Tibial artery (tissue), 4 donors: ENCODE measurements around the gene RET.
A peak's percentile ranks its signal among the peaks of the same experiment; 100 is the strongest.

ENCODE experiments used
- DNase-seq, 2 donors: peaks; one replicate each; pipeline ENCODE4 v3.0.0-alpha.2; 2019
- H3K27ac ChIP-seq, 2 donors: fragments of 200-600 bp; sonication (generic) in 1 of 2; 1 replicate in 1 of 2; 2 replicates in 1 of 2; pipeline ENCODE4 v1.5.1; 2018 to 2019; ENCODE audit warnings: mild to moderate bottlenecking in 1 of 2
- H3K27me3 ChIP-seq, 2 donors: fragments of 200-600 bp; sonication (generic) in 1 of 2; one replicate each; pipeline versions ENCODE4 v1.5.1 to v1.6.0; 2016 to 2019
- H3K36me3 ChIP-seq, 3 donors: fragments of 200-600 bp; sonication (generic) in 2 of 3; one replicate each; pipeline ENCODE4 v1.5.1; 2016 to 2019; ENCODE audit warnings: mild to moderate bottlenecking in 2 of 3
- H3K4me1 ChIP-seq, 4 donors: fragments of 200-600 bp; sonication (generic) in 2 of 4; 1 replicate in 3 of 4; 2 replicates in 1 of 4; pipeline ENCODE4 v1.5.1; 2016 to 2019
- H3K4me3 ChIP-seq, 2 donors: fragments of 200-600 bp; sonication (generic) in 1 of 2; 1 replicate in 1 of 2; 2 replicates in 1 of 2; pipeline ENCODE4 v1.5.1; 2018 to 2019; ENCODE audit warnings: mild to moderate bottlenecking in 2 of 2
- H3K9me3 ChIP-seq, 3 donors: fragments of 200-600 bp; sonication (generic) in 1 of 3; one replicate each; pipeline ENCODE4 v1.5.1; 2016 to 2019
- intact Hi-C: fragments of 100-400 bp; cut with DNase I; formaldehyde crosslinking; loops from one replicate; pipeline ENCODE4 v1.15.0; 2023; ENCODE audit warnings: low total_unique reads
- TF ChIP-seq, protein P1 (sequence below), 2 experiments: fragments of 200-600 bp in 1 of 2; fragments of 450-650 bp in 1 of 2; IDR thresholded peaks; one replicate each; pipeline ENCODE4 v1.5.1; 2017 to 2019; ENCODE audit warnings: antibody characterized with exemption in 2 of 2, mild to moderate bottlenecking in 1 of 2, moderate library complexity in 1 of 2

Gene RET

DNA sequence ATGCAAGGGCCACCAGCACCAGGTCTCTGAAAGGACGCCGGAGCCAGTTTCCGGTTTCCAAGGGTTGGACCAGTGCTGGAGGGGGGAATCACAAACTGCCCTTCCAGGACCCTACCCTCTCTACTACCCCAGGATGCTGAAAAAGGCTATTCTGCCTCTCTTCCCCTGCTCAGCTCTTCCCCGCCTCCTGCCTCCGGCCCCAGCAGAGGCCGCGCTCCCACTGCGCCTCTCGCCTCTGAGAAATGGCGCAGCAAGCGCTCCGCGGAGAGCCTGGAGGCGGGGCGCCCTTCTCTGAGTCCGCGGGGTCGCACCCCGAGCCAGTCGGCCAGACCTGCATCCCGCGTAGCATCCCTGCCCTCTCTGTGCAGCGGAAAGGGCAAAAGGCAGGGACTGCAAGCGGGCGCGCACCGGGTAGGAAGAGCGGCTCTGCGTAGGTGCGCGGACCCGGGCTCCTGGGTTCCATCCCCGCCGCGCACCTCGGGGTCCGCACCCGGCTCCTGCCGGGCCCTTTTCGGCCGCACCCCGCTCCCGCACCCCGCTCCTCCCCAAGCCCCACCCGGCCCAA is 476 bp upstream of the RET start:
- peaks cover 0 to 89% of the 10 kb centered on the region in 2 donors for H3K27me3 ChIP-seq
- peak overlapping the region; percentile 35 to 50 for H3K4me3 ChIP-seq
- H3K4me1 ChIP-seq: peaks cover 0 to 20% (median 10%) of the 10 kb centered on the region in 4 donors
- TF ChIP-seq, protein P1, sequence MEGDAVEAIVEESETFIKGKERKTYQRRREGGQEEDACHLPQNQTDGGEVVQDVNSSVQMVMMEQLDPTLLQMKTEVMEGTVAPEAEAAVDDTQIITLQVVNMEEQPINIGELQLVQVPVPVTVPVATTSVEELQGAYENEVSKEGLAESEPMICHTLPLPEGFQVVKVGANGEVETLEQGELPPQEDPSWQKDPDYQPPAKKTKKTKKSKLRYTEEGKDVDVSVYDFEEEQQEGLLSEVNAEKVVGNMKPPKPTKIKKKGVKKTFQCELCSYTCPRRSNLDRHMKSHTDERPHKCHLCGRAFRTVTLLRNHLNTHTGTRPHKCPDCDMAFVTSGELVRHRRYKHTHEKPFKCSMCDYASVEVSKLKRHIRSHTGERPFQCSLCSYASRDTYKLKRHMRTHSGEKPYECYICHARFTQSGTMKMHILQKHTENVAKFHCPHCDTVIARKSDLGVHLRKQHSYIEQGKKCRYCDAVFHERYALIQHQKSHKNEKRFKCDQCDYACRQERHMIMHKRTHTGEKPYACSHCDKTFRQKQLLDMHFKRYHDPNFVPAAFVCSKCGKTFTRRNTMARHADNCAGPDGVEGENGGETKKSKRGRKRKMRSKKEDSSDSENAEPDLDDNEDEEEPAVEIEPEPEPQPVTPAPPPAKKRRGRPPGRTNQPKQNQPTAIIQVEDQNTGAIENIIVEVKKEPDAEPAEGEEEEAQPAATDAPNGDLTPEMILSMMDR (IDR thresholded peaks at IDR 0.05): no peak
- no peak for DNase-seq
- H3K9me3 ChIP-seq: no peaks in the 10 kb centered on the region
- no peaks in the 10 kb centered on the region for H3K36me3 ChIP-seq
- H3K27ac ChIP-seq: no peak overlapping the region
- intact Hi-C loops: no loop called here

DNA sequence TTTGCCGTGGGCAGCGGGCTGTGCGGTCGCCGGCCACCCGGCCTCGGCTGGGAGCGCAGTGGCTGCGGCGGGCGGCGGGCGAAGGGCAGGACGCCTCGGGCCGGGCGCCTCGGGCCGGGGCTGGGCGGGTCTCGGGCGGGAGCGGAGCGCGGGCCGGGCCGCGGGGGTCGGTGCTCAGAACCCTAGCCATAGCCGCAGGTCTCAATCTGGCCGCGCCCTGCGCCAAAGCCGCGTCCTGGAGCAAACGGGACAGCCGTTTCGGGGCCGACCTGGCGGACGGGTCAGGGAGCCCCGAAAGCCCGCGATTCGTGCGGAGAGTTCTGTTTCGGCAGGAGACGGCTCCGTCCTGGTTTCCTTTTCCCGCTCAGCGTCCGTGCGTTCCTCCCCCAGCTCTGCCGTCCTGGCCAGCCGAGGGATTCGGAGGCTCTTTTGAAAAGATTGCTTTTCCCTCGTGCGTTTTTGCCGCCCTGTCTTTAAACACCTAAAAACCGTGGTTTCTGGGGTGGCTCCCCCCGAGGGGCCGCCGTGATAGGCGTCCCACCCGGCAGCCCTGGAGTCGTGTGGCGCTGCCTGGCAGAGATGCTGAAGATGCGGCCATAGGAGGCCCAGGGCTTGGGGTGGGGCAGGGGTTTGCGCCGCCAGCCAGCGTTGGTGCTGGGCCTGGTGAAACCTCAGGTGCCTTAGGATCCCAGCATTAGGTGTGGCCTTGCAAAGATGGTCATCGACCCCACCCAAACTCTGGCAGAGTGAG is 727 bp downstream of the RET start:
- TF ChIP-seq, protein P1 (IDR thresholded peaks at IDR 0.05): no peak
- peaks cover 0 to 90% of the 10 kb centered on the region in 2 donors for H3K27me3 ChIP-seq
- H3K36me3 ChIP-seq: no peaks in the 10 kb centered on the region
- no peaks in the 10 kb centered on the region for H3K9me3 ChIP-seq
- no peak overlapping the region for H3K27ac ChIP-seq
- no peak for DNase-seq
- H3K4me3 ChIP-seq: peak overlapping the region; percentile 35 to 50
- H3K4me1 ChIP-seq: peaks cover 0 to 20% (median 10%) of the 10 kb centered on the region in 4 donors
- intact Hi-C loops: no loop called here

DNA sequence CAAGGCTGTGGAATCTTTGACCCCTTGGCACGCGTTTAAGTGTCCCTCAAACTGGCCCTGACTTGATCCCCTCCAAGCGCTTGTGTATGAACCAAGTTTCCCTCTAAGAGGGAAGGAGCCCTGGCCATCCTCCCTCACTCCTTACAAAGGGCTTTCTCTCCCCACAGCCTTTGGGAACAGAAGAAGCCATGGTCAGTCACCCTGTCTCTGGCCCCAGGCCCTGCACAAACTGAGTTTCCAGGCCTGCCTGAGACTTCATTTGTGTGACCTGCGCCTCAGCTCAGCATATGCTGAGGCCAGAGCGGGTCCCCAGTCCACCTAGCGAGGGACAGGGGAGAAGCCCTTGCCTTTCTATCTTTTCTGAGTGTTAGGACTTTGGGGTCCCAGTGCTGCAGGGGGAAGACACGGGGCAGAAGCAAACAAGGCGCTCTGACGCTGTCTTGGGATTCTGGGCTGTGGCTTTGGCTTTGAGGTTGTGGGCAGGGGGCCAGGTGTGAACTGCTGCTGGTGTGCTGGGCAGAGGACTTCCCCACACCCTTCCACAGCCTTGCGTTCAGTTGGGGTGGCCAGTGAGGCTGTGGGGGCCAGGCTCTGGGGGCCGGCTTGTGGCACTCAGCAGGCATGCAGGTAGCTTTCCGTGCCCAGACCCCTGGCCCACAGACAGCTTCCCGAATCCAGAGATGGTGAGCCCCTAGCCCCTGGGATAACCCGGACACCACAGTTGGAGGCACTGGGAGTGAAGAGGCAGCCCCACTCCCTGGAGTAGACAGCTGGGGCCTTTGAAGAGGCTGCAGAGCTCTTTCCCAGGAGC is 1.5 kb downstream of the RET start:
- Histone ChIP-seq H3K36me3 (no peaks in the 10 kb centered on the region), H3K27me3 (peaks cover 0 to 91% of the 10 kb centered on the region in 2 donors), H3K4me1 (peaks cover 0 to 20% (median 10%) of the 10 kb centered on the region in 4 donors), H3K9me3 (no peaks in the 10 kb centered on the region), H3K27ac (no peak overlapping the region), H3K4me3 (no peak overlapping the region)
- DNase-seq: no peak
- intact Hi-C loops: no loop called here
- TF ChIP-seq, protein P1 (IDR thresholded peaks at IDR 0.05): no peak

DNA sequence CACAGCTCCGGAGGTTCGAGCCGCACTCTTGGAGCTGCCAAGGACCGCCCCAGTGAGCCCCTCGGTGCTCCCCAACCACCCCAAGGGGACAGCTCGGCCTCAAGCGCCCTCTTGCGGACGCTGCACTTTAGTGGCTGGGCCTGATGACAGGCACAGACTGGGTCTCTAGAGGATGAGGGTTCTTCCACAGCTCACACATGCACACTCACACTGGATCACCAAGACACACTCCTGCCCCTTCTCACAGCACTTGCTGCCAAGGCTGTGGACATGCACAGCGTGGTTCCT is 2.1 kb downstream of the RET start:
- Histone ChIP-seq H3K36me3 (no peaks in the 10 kb centered on the region), H3K27ac (no peak overlapping the region), H3K27me3 (peaks cover 0 to 88% of the 10 kb centered on the region in 2 donors), H3K4me1 (peaks cover 0 to 20% (median 10%) of the 10 kb centered on the region in 4 donors), H3K4me3 (no peak overlapping the region), H3K9me3 (no peaks in the 10 kb centered on the region)
- TF ChIP-seq, protein P1 (IDR thresholded peaks at IDR 0.05): no peak
- DNase-seq: no peak
- intact Hi-C loops: no loop called here

DNA sequence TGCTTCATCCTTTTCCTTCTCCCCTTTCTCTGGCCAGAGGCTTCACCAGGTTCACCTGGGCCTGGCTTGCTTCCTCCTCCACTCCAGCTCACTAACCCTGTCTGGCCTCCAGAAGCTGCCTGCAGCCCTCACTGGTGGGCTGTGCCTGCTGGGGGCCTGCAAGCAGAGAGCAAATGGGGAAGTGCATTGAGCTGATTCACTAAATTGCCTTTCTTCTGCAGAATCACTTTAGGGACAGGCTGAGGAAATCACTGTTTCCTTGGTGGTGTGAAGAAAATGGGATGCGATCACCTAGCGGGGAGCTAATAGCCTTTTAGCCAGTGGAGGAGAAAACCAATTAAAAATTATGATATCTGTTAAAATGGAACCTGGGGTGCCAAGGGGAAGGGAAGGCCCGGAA is 3.0 kb downstream of the RET start:
- Histone ChIP-seq H3K4me3 (no peak overlapping the region), H3K9me3 (no peaks in the 10 kb centered on the region), H3K4me1 (peaks cover 0 to 20% (median 10%) of the 10 kb centered on the region in 4 donors), H3K27me3 (peaks cover 0 to 79% of the 10 kb centered on the region in 2 donors), H3K27ac (no peak overlapping the region), H3K36me3 (no peaks in the 10 kb centered on the region)
- TF ChIP-seq, protein P1 (IDR thresholded peaks at IDR 0.05): no peak
- intact Hi-C loops: no loop called here
- no peak for DNase-seq
